Kidney (tissue), 14 donors: ENCODE data around the gene PKDREJ. TPM values are rescaled to one million over a fixed set of nuclear protein-coding genes. Genes with fewer than 3 reads are reported as not detected.

ENCODE experiments used
- DNase-seq, 5 donors: peaks; one replicate each; pipeline ENCODE4 v3.0.0-alpha.2; 2013 to 2020
- FAIRE-seq: peaks from 2 replicates; lab custom pipeline; 2012; peaks lifted over from hg19 to GRCh38; lab: Jason Lieb, UNC
- H3K27ac ChIP-seq, 2 donors: one replicate each; pipeline ENCODE4 v1.7.0; 2013; ENCODE audit warnings: low read depth in 2 of 2, low read length in 2 of 2, inconsistent platforms in 1 of 2
- H3K27me3 ChIP-seq: one replicate; pipeline ENCODE4 v1.7.1; 2013; ENCODE audit warnings: low read length, inconsistent platforms; ENCODE audit not compliant: control insufficient read depth, insufficient read depth
- H3K36me3 ChIP-seq, 3 donors: one replicate each; pipeline versions ENCODE4 v1.7.0 to v1.7.1; 2013; ENCODE audit warnings: low read length in 3 of 3, control low read depth in 1 of 3, inconsistent platforms in 1 of 3; ENCODE audit not compliant: insufficient read depth in 3 of 3, control insufficient read depth in 2 of 3
- H3K4me1 ChIP-seq, 3 donors: one replicate each; pipeline versions ENCODE4 v1.7.0 to v1.7.1; 2013; ENCODE audit warnings: low read length in 3 of 3, inconsistent platforms in 1 of 3, low read depth in 1 of 3; ENCODE audit not compliant: control insufficient read depth in 2 of 3, insufficient read depth in 2 of 3
- H3K4me3 ChIP-seq, 3 donors: one replicate each; pipeline versions ENCODE4 v1.7.0 to v1.8.1; 2013; ENCODE audit warnings: low read length in 3 of 3, control low read depth in 1 of 3, inconsistent platforms in 1 of 3
- H3K9ac ChIP-seq, 3 donors: one replicate each; pipeline versions ENCODE4 v1.7.0 to v1.7.1; 2013; ENCODE audit warnings: low read length in 3 of 3, control low read depth in 1 of 3, inconsistent platforms in 1 of 3
- H3K9me3 ChIP-seq, 3 donors: one replicate each; pipeline versions ENCODE4 v1.7.0 to v1.7.1; 2013; ENCODE audit warnings: low read length in 3 of 3, control low read depth in 1 of 3, inconsistent platforms in 1 of 3; ENCODE audit not compliant: control insufficient read depth in 2 of 3, insufficient read depth in 1 of 3
- CTCF ChIP-seq: IDR thresholded peaks from 3 replicates; pipeline ENCODE4 v1.5.1; 2012; ENCODE audit warnings: mild to moderate bottlenecking, moderate library complexity, borderline replicate concordance; ENCODE audit not compliant: insufficient read depth; ENCODE audit errors: extremely low read depth
- intact Hi-C: fragments of 100-400 bp; cut with DNase I; formaldehyde crosslinking; loops from one replicate; pipeline ENCODE4 v1.11.1; 2022
- polyA plus RNA-seq: library from polyadenylated mRNA; stranded (reverse); fragments of 350-450 nt; fragmentation: Illumina TruSeq; extraction: RNeasy Lipid Tissue Mini Kit (QIAGEN cat#74804); gene quantifications from one replicate; pipeline ENCODE4 v1.2.3, GENCODE V29; 2014; ENCODE audit warnings: low read depth, low replicate concordance; ENCODE audit not compliant: insufficient read depth
- total RNA-seq: library from RNA; stranded (reverse); fragmentation: NEBNext Ultra II Directional; extraction: Animal tissue kit (Norgen Biotek cat#: 25700); gene quantifications from one replicate; pipeline ENCODE4 v1.2.1, GENCODE V29; 2021
- donor health status: control.
- donor health status: control.
- donor health status: control.
- donor health status: control.
- donor health status: control.
- donor health status: DM: yes; HTN: yes; CAD: no.
- donor health status: Normal renal cell carcinoma (clear cell type).

PKDREJ gene
- total and polyA plus RNA-seq, 2 donors from 2014 or later = 0.06 to 0.15 TPM

DNA sequence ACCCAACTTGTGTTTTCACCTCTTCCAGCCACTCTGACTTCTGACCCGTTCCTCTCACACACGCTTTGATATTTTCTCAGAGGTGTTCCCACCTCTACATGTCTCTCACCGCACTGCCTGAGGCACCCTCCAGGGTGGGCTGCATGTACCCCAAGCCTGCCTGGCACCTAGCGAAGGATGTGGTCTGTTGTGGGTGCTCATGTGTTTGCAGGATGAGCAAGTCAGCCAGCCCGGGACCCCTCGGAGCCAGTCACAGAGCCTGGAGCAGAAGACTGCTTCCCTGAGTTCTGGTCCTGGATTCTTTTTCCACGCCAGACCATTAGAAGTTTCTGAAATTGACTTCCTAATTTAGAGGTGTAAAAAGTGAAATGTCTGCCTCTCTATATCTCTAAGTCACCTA lies 37.3 kb upstream of the PKDREJ start:
- no peak overlapping the region for H3K9ac ChIP-seq
- H3K36me3 ChIP-seq = no peaks in the 10 kb centered on the region
- H3K27ac ChIP-seq = no peak overlapping the region
- H3K4me3 ChIP-seq = no peak overlapping the region
- no peaks in the 10 kb centered on the region for H3K9me3 ChIP-seq
- intact Hi-C loops = loop anchor here (10.0 kb wide), 1 partner anchor 306 kb away; no protein-coding TSS in a partner anchor
- no peak for FAIRE-seq
- peak in 1 of 5 donors; percentile 52 for DNase-seq
- no peaks in the 10 kb centered on the region for H3K27me3 ChIP-seq
- H3K4me1 ChIP-seq = peaks cover 0 to 6% (median 6%) of the 10 kb centered on the region in 3 donors
- no peak for TF ChIP-seq CTCF

DNA sequence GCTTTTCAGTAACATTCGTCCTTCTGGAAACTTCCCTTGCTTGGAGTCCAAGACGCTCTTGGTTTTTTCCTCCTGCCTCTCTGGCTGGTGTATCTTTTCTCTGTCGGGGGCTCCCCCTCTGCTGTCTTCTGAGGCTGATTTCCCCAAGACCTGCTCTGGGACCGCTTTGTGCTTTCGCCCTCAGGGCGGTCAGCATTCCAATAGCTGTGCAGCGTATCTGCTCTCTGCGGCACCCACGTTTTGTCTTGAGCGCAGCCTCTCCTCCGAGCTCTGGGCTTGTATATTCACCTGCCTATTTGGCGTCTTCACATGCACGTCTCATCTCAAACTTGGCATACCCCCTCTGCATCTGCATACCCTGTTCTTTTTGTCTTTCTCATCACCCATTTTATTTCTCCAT lies 36.0 kb upstream of the PKDREJ start:
- DNase-seq (peak in 1 of 5 donors; percentile 48), FAIRE-seq (no peak)
- no peaks in the 10 kb centered on the region for H3K36me3 ChIP-seq
- H3K9ac ChIP-seq = no peak overlapping the region
- no peaks in the 10 kb centered on the region for H3K27me3 ChIP-seq
- TF ChIP-seq CTCF = no peak
- H3K4me1 ChIP-seq = peaks cover 0 to 6% (median 6%) of the 10 kb centered on the region in 3 donors
- H3K9me3 ChIP-seq = no peaks in the 10 kb centered on the region
- H3K27ac ChIP-seq = no peak overlapping the region
- H3K4me3 ChIP-seq = no peak overlapping the region
- intact Hi-C loops = no loop called here

DNA sequence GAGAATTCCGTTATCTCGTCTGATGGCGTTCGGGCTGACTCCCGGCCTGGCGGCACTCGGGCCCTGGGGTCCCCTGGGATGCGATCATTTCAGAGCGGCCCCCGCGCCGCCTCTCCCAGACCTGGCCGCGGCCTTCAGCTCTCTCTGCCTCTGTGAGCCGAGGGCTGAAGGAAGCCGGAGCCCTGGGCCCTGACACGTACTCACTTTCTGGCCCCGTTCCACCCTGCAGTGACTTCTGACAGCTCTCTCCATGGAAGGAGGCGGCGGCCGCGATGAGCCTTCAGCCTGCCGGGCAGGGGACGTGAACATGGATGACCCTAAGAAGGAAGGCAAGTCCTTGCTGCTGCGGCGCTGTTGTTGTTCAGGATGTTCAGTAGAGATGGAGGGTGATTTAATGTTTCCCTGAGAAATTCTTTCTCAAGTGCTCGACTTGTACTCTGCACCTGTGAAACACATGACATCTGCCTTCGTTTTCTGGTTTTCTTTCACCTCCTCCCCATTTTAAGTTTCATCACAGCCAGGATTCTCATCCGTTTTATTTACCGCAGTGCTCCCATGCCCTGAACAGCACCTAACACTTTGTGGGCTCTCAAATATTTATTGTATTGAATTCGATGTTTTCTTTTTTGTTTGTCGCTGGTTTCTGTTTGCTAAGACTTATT lies 34.1 kb upstream of the PKDREJ start:
- peak overlapping the region; percentile 19 to 67 (median 59) for H3K4me3 ChIP-seq
- intact Hi-C loops = no loop called here
- no peaks in the 10 kb centered on the region for H3K9me3 ChIP-seq
- no peaks in the 10 kb centered on the region for H3K27me3 ChIP-seq
- TF ChIP-seq CTCF = no peak
- peaks cover 0 to 6% (median 6%) of the 10 kb centered on the region in 3 donors for H3K4me1 ChIP-seq
- FAIRE-seq (no peak), DNase-seq (peak in 4 of 5 donors; percentile 23 to 58 (median 29))
- peak overlapping the region in 1 of 3 donors; percentile 23 for H3K9ac ChIP-seq
- peaks cover 0 to 8% (median 0%) of the 10 kb centered on the region in 3 donors for H3K36me3 ChIP-seq
- H3K27ac ChIP-seq = no peak overlapping the region
